A549 (cell line): ENCODE data around the gene ELF3. TPM values are rescaled to one million over a fixed set of nuclear protein-coding genes. Genes with fewer than 3 reads are reported as not detected.
A peak's percentile ranks its signal among the peaks of the same experiment; 100 is the strongest.
"Not testable (repeated sequence)": the region's sequence is repeated elsewhere in the genome, so short reads cannot be mapped to it uniquely, and the experiment has no call there.

ENCODE experiments used
- ATAC-seq, 2 experiments: fragments of 200-7000 bp in 1 of 2; fragments of >200 bp in 1 of 2; cut with Nextera tagmentation in 1 of 2; cut with Tn5 transposase in 1 of 2; 3 replicates each; pipeline versions ENCODE4 v1.8.0 to v1.9.1; 2018 to 2020; ENCODE audit warnings: mild to moderate bottlenecking in 1 of 2, moderate library complexity in 1 of 2
- CTCF ChIA-PET: fragments of 300-600 bp; sonication (Branson Sonifier 250); formaldehyde crosslinking; extraction: SDS; loops from one replicate; lab custom pipeline; 2021; ENCODE audit warnings: antibody characterized with exemption, inconsistent platforms; lab: Yijun Ruan, JAX
- POLR2A ChIA-PET: fragments of 350-600 bp; formaldehyde crosslinking; extraction: SDS; loops from one replicate; lab custom pipeline; 2021; ENCODE audit warnings: antibody characterized with exemption, inconsistent platforms; lab: Yijun Ruan, JAX
- DNase-seq, 2 experiments: peaks; one replicate each; pipeline versions ENCODE4 v3.0.0 to v3.0.0-alpha.2; 2011 to 2016; ENCODE audit warnings: low read depth in 1 of 2, low spot score in 1 of 2
- FAIRE-seq: peaks from 2 replicates; lab custom pipeline; 2011; peaks lifted over from hg19 to GRCh38; lab: Jason Lieb, UNC
- H3K27ac ChIP-seq, 2 experiments: fragments of >200 bp; sonication (Bioruptor Twin); formaldehyde crosslinking; 3 replicates each; pipeline ENCODE4 v1.5.1; 2016 to 2017
- H3K4me1 ChIP-seq: fragments of >200 bp; sonication (Bioruptor Twin); formaldehyde crosslinking; 3 replicates; pipeline ENCODE4 v1.6.1; 2016
- H3K4me2 ChIP-seq: fragments of >200 bp; sonication (Bioruptor Twin); formaldehyde crosslinking; 3 replicates; pipeline ENCODE4 v1.6.1; 2016
- H3K4me3 ChIP-seq: fragments of >200 bp; sonication (Bioruptor Twin); formaldehyde crosslinking; 3 replicates; pipeline ENCODE4 v1.5.1; 2016
- H3K9me3 ChIP-seq: fragments of >200 bp; sonication (Bioruptor Twin); formaldehyde crosslinking; 3 replicates; pipeline ENCODE4 v1.6.1; 2016
- BCL3 ChIP-seq: fragments of >200 bp; sonication (Bioruptor Twin); formaldehyde crosslinking; IDR thresholded peaks from 3 replicates; pipeline ENCODE4 v1.6.1; 2016
- CTCF ChIP-seq: fragments of >200 bp; sonication (Bioruptor Twin); formaldehyde crosslinking; IDR thresholded peaks from 3 replicates; pipeline ENCODE4 v1.5.1; 2016
- E2F6 ChIP-seq: IDR thresholded peaks from 2 replicates; pipeline ENCODE4 v1.6.1; 2012; ENCODE audit warnings: low read depth, borderline replicate concordance
- EHF ChIP-seq: fragments of 250-450 bp; sonication (Bioruptor Pico); IDR thresholded peaks from 2 replicates; pipeline ENCODE4 v1.5.0; 2020; ENCODE audit warnings: mild to moderate bottlenecking
- EP300 ChIP-seq, 2 experiments: fragments of >200 bp; sonication (Bioruptor Twin); formaldehyde crosslinking; IDR thresholded peaks; 2 replicates in 1 of 2; 3 replicates in 1 of 2; pipeline ENCODE4 v1.6.1; 2016 to 2017
- FOSL2 ChIP-seq, 2 experiments: fragments of 450-650 bp in 1 of 2; fragments of >200 bp in 1 of 2; sonication (Bioruptor Twin) in 1 of 2; formaldehyde crosslinking; IDR thresholded peaks; 2 replicates each; pipeline versions ENCODE4 v1.5.0 to v1.6.1; 2016 to 2020; ENCODE audit warnings: mild to moderate bottlenecking in 1 of 2, moderate library complexity in 1 of 2
- HDAC2 ChIP-seq: fragments of 200-600 bp; sonication (generic); IDR thresholded peaks from 2 replicates; pipeline ENCODE4 v1.6.1; 2016
- HEYL ChIP-seq: fragments of 250-450 bp; sonication (Bioruptor Pico); IDR thresholded peaks from 2 replicates; pipeline ENCODE4 v1.8.0; 2021; ENCODE audit warnings: mild to moderate bottlenecking, moderate library complexity
- HOXA7 ChIP-seq: fragments of 250-450 bp; sonication (Bioruptor Pico); IDR thresholded peaks from 2 replicates; pipeline ENCODE4 v1.5.0; 2020; ENCODE audit warnings: mild to moderate bottlenecking, moderate library complexity
- HOXB5 ChIP-seq: fragments of 250-450 bp; sonication (Bioruptor Pico); IDR thresholded peaks from 2 replicates; pipeline ENCODE4 v1.5.0; 2020; ENCODE audit warnings: mild to moderate bottlenecking, moderate library complexity
- MAX ChIP-seq: IDR thresholded peaks from 2 replicates; pipeline ENCODE4 v1.6.1; 2012
- MYC ChIP-seq: IDR thresholded peaks from 2 replicates; pipeline ENCODE4 v1.6.1; 2012; ENCODE audit warnings: mild to moderate bottlenecking, inconsistent platforms, low read length, improper control_type of control experiment, borderline replicate concordance
- PBX3 ChIP-seq: IDR thresholded peaks from 2 replicates; pipeline ENCODE4 v1.6.1; 2012
- RNF2 ChIP-seq: fragments of 200-600 bp; sonication (generic); IDR thresholded peaks from 2 replicates; pipeline ENCODE4 v1.6.1; 2016; ENCODE audit warnings: low read depth, mild to moderate bottlenecking, antibody characterized with exemption, moderate library complexity, borderline replicate concordance
- TP53 ChIP-seq: fragments of 250-450 bp; sonication (Bioruptor Pico); IDR thresholded peaks from 2 replicates; pipeline ENCODE4 v1.5.0; 2021; ENCODE audit warnings: mild to moderate bottlenecking, moderate library complexity
- ZSCAN20 ChIP-seq: fragments of 250-450 bp; sonication (Bioruptor Pico); IDR thresholded peaks from 2 replicates; pipeline ENCODE4 v1.8.0; 2022; ENCODE audit warnings: mild to moderate bottlenecking, moderate library complexity
- WGBS: methylation state at CpG from one replicate; pipeline ENCODE4 v1.1.6; 2017; ENCODE audit errors: missing lambda C conversion rate; 5-methylcytosine and 5-hydroxymethylcytosine counted together
- polyA plus RNA-seq, 4 experiments: library from polyadenylated mRNA; depleted of rRNA in 3 of 4; stranded (reverse); fragments of >200 nt; fragmentation: RNase III in 1 of 4; extraction: RNeasy Plus Mini Kit Qiagen cat#74134 plus additional on column Dnase treatment in 1 of 4; gene quantifications; 2 replicates in 3 of 4; 3 replicates in 1 of 4; pipeline ENCODE4 v1.2.3, GENCODE V29; 2011 to 2017

Gene ELF3
- polyA plus RNA-seq, 2 of the 4 experiments (the other 2 are of a cell fraction), result 180 to 334 TPM

GRCh38 chr1:202047977-202048376, 37.6 kb downstream of the ELF3 start:
- 0 out of 2 replicates have a peak, but pooled peaks have one; percentile 16 for TF ChIP-seq ZSCAN20
- no peak for TF ChIP-seq MAX
- Histone ChIP-seq H3K4me1 (peaks cover 70% of the 10 kb centered on the region), H3K4me2 (peak overlapping the region; percentile 55), H3K4me3 (no peak overlapping the region), H3K27ac (peak overlapping the region; percentile 85 to 97), H3K9me3 (no peaks in the 10 kb centered on the region)
- ChIA-PET POLR2A (interaction anchor here (2.1 to 3.9 kb wide), 2 partner anchors 13 to 37 kb away, joined by 11 to 36 read pairs; partner anchors contain the start of gene ELF3), CTCF (interaction anchor here (1.1 to 1.6 kb wide), 4 partner anchors 8 to 86 kb away, joined by 3 to 4 read pairs (median 3); no protein-coding TSS in a partner anchor)
- no peak for FAIRE-seq
- peak in 1 of 2 experiments; percentile 1; a peak in 1 of 6 replicates for ATAC-seq
- WGBS, result 78% methylated on average over 4 of the region's 4 CpGs
- no peak for DNase-seq

- Histone ChIP-seq H3K27ac (peak overlapping the region; percentile 85 to 97), H3K4me3 (no peak overlapping the region), H3K4me2 (peak overlapping the region; percentile 14; the same call in 2 of the 3 replicates), H3K4me1 (peaks cover 58% of the 10 kb centered on the region), H3K9me3 (no peaks in the 10 kb centered on the region)
- peak in 1 of 2 experiments; percentile 83 for DNase-seq
- peak; percentile 12 to 58; a peak in 3 of 6 replicates for ATAC-seq
- ChIA-PET POLR2A (interaction anchor here (0.5 to 3.9 kb wide), 4 partner anchors 13 to 38 kb away, joined by 3 to 36 read pairs (median 4); partner anchors contain the start of gene ELF3), CTCF (interaction anchor here (0.6 to 1.6 kb wide), 4 partner anchors 39 to 70 kb away, joined by 3 to 4 read pairs (median 3); partner anchors contain the start of gene ELF3)
- FAIRE-seq, result no peak
- no peak for TF ChIP-seq HDAC2
- no peak for TF ChIP-seq FOSL2 (IDR thresholded peaks at IDR 0.05)
- peak; percentile 43; the same call in 1 of the 2 replicates for TF ChIP-seq FOSL2 (CRISPR knock-in tag; IDR thresholded peaks at IDR 0.05)
- 0 out of 2 replicates have a peak, but pooled peaks have one; percentile 27 for TF ChIP-seq HOXB5
- 36% methylated on average over 5 of the region's 5 CpGs for WGBS
Observed at GRCh38 chr1:202049129-202049528, 38.7 kb downstream of the ELF3 start.

- WGBS, result 91% methylated on average over 7 of the region's 7 CpGs
Observed at GRCh38 chr1:202054094-202054493, 43.7 kb downstream of the ELF3 start.

GRCh38 chr1:202054673-202055072, 44.3 kb downstream of the ELF3 start:
- CTCF ChIA-PET, result interaction anchor here (0.6 to 4.5 kb wide), 6 partner anchors 10 to 71 kb away, joined by 3 to 26 read pairs (median 6); partner anchors contain the start of gene ELF3
- H3K4me3 ChIP-seq, H3K4me2 ChIP-seq, DNase-seq, POLR2A ChIA-PET, H3K9me3 ChIP-seq, FAIRE-seq, ATAC-seq: not testable (repeated sequence)
- whole genome bisulfite sequencing, result 88% methylated on average over 4 of the region's 4 CpGs
- peak overlapping the region; percentile 97 to 98 for H3K27ac ChIP-seq
- H3K4me1 ChIP-seq, result peaks cover 44% of the 10 kb centered on the region

More at GRCh38 chr1:202054094-202054493, 43.7 kb downstream of the ELF3 start:
- ChIA-PET POLR2A (no interaction called here), CTCF (interaction anchor here (1.2 to 1.6 kb wide), 3 partner anchors 10 to 59 kb away, joined by 3 to 9 read pairs (median 4); no protein-coding TSS in a partner anchor)
- FAIRE-seq (no peak), ATAC-seq (no peak), DNase-seq (no peak)
- no peaks in the 10 kb centered on the region for H3K9me3 ChIP-seq
- peaks cover 44% of the 10 kb centered on the region for H3K4me1 ChIP-seq
- H3K4me3 ChIP-seq, result no peak overlapping the region
- TF ChIP-seq TP53 (CRISPR knock-in tag) (no peak), HEYL (CRISPR knock-in tag) (no peak), BCL3 (no peak)
- peak overlapping the region; percentile 97 to 98 for H3K27ac ChIP-seq
- no peak overlapping the region for H3K4me2 ChIP-seq

- ATAC-seq (peak; percentile 87 to 91), DNase-seq (peak; percentile 94 to 98), FAIRE-seq (no peak)
- H3K4me2 ChIP-seq, result peak overlapping the region; percentile 73
- H3K27ac ChIP-seq, result peak overlapping the region; percentile 97 to 98
- H3K9me3 ChIP-seq, result no peaks in the 10 kb centered on the region
- ChIA-PET POLR2A (interaction anchor here (0.6 to 4.6 kb wide), 6 partner anchors 22 to 57 kb away, joined by 3 to 70 read pairs (median 12); partner anchors contain the start of gene ELF3), CTCF (interaction anchor here (0.7 to 4.5 kb wide), 10 partner anchors 9 to 61 kb away, joined by 3 to 26 read pairs (median 4); partner anchors contain the start of gene ELF3)
- 15% methylated on average over 9 of the region's 17 CpGs for WGBS
- no peak overlapping the region for H3K4me3 ChIP-seq
- H3K4me1 ChIP-seq, result peaks cover 57% of the 10 kb centered on the region
- TF ChIP-seq EHF (CRISPR knock-in tag) (peak; percentile 97), MYC (peak; percentile 85), TP53 (CRISPR knock-in tag) (peak; percentile 98), CTCF (no peak), RNF2 (no peak), HOXA7 (CRISPR knock-in tag) (peak; percentile 30; the same call in 1 of the 2 replicates), PBX3 (peak; percentile 74), E2F6 (peak; percentile 15; the same call in 1 of the 2 replicates), EP300 (IDR thresholded peaks at IDR 0.05) (peak; percentile 69 to 89; a peak in 3 of 5 replicates)
Observed at GRCh38 chr1:202056644-202057334, 46.4 kb downstream of the ELF3 start.
